ENCODE data around the gene PRDM5.

The PRDM5 gene

GRCh38 chr4:120826449-120826848, 96.1 kb downstream of the PRDM5 start:
- TF ChIP-seq CTCF (IDR thresholded peaks at IDR 0.05), result no peak
- Histone ChIP-seq H3K27ac (no peak overlapping the region), H3K4me3 (no peak overlapping the region)
- no peak for DNase-seq (ENCODE audit: low spot score)

GRCh38 chr4:120824946-120825345, 97.6 kb downstream of the PRDM5 start:
- Histone ChIP-seq H3K4me3 (no peak overlapping the region), H3K27ac (no peak overlapping the region)
- no peak for DNase-seq (ENCODE audit: low spot score)
- no peak for TF ChIP-seq CTCF (IDR thresholded peaks at IDR 0.05)

GRCh38 chr4:120821977-120822376, 100.5 kb downstream of the PRDM5 start:
- TF ChIP-seq CTCF (IDR thresholded peaks at IDR 0.05), result no peak
- H3K27ac ChIP-seq, result no peak overlapping the region
- H3K4me3 ChIP-seq, result no peak overlapping the region
- no peak for DNase-seq (ENCODE audit: low spot score)

GRCh38 chr4:120821029-120821428, 101.5 kb downstream of the PRDM5 start:
- TF ChIP-seq CTCF (IDR thresholded peaks at IDR 0.05), result no peak
- Histone ChIP-seq H3K4me3 (no peak overlapping the region), H3K27ac (no peak overlapping the region)
- no peak for DNase-seq (ENCODE audit: low spot score)

- no peak overlapping the region for H3K27ac ChIP-seq
- DNase-seq (ENCODE audit: low spot score), result no peak
- no peak for TF ChIP-seq CTCF (IDR thresholded peaks at IDR 0.05)
- H3K4me3 ChIP-seq, result no peak overlapping the region
Observed at GRCh38 chr4:120819805-120820437, 102.6 kb downstream of the PRDM5 start.

- Histone ChIP-seq H3K27ac (no peak overlapping the region), H3K4me3 (no peak overlapping the region)
- no peak for TF ChIP-seq CTCF (IDR thresholded peaks at IDR 0.05)
- no peak for DNase-seq (ENCODE audit: low spot score)
Observed at GRCh38 chr4:120816296-120816965, 106.1 kb downstream of the PRDM5 start.

- no peak overlapping the region for H3K27ac ChIP-seq
- TF ChIP-seq CTCF (IDR thresholded peaks at IDR 0.05), result no peak
- no peak for DNase-seq (ENCODE audit: low spot score)
- H3K4me3 ChIP-seq, result no peak overlapping the region
Observed at GRCh38 chr4:120815361-120815760, 107.2 kb downstream of the PRDM5 start.
